Mesendoderm (in vitro differentiated cells): ENCODE data around the gene ITPR3.

Source experiments
- DNase-seq: peaks from one replicate; pipeline ENCODE4 v3.0.0; 2013
- H2AK5ac ChIP-seq: 2 replicates; pipeline ENCODE4 v1.6.1; 2013; ENCODE audit warnings: low read length, inconsistent platforms
- H2BK120ac ChIP-seq: 2 replicates; pipeline ENCODE4 v1.6.1; 2013; ENCODE audit warnings: low read depth, mild to moderate bottlenecking, low read length, moderate library complexity, mixed read lengths
- H2BK15ac ChIP-seq: replicated peaks from 2 replicates; pipeline ENCODE4 v1.6.1; 2013; ENCODE audit warnings: low read depth, mild to moderate bottlenecking, moderate library complexity
- H2BK5ac ChIP-seq: 2 replicates; pipeline ENCODE4 v1.6.1; 2013; ENCODE audit warnings: low read length, inconsistent platforms
- H3K18ac ChIP-seq: 2 replicates; pipeline ENCODE4 v1.6.1; 2013; ENCODE audit warnings: mild to moderate bottlenecking, low read length, mixed read lengths
- H3K23ac ChIP-seq: one replicate; pipeline ENCODE4 v1.6.1; 2013; ENCODE audit warnings: low read length
- H3K27ac ChIP-seq: 2 replicates; pipeline ENCODE4 v1.5.1; 2013; ENCODE audit warnings: low read depth, mild to moderate bottlenecking, inconsistent platforms, low read length, moderate library complexity
- H3K27me3 ChIP-seq: 2 replicates; pipeline ENCODE4 v1.6.1; 2013; ENCODE audit warnings: low read length, control low read depth, mild to moderate bottlenecking, inconsistent platforms; ENCODE audit not compliant: insufficient read depth, poor library complexity
- H3K36me3 ChIP-seq: 2 replicates; pipeline ENCODE4 v1.6.1; 2013; ENCODE audit warnings: low read length, inconsistent platforms; ENCODE audit not compliant: control insufficient read depth, insufficient read depth
- H3K4ac ChIP-seq: one replicate; pipeline ENCODE4 v1.6.1; 2013; ENCODE audit warnings: low read depth, mild to moderate bottlenecking, low read length, moderate library complexity
- H3K4me1 ChIP-seq: 2 replicates; pipeline ENCODE4 v1.6.1; 2013; ENCODE audit warnings: low read depth, low read length, inconsistent platforms; ENCODE audit not compliant: control insufficient read depth
- H3K4me2 ChIP-seq: 2 replicates; pipeline ENCODE4 v1.6.1; 2013; ENCODE audit warnings: low read length
- H3K4me3 ChIP-seq: 2 replicates; pipeline ENCODE4 v1.5.1; 2013; ENCODE audit warnings: mild to moderate bottlenecking, low read length
- H3K56ac ChIP-seq: one replicate; pipeline ENCODE4 v1.6.1; 2013; ENCODE audit warnings: low read length
- H3K79me1 ChIP-seq: 2 replicates; pipeline ENCODE4 v1.6.1; 2013; ENCODE audit warnings: low read length, inconsistent platforms
- H3K79me2 ChIP-seq: 2 replicates; pipeline ENCODE4 v1.6.1; 2013; ENCODE audit warnings: mild to moderate bottlenecking, low read length; ENCODE audit not compliant: control insufficient read depth, insufficient read depth
- H3K9ac ChIP-seq: 2 replicates; pipeline ENCODE4 v1.6.1; 2013; ENCODE audit warnings: low read length, inconsistent platforms
- H4K5ac ChIP-seq: one replicate; pipeline ENCODE4 v1.6.1; 2013; ENCODE audit warnings: low read length
- H4K8ac ChIP-seq: one replicate; pipeline ENCODE4 v1.6.1; 2013; ENCODE audit warnings: low read depth, mild to moderate bottlenecking, control low read depth, low read length, moderate library complexity
- WGBS: extraction: QIAGEN DNeasy Blood & Tissue Kit; methylation state at CpG from one replicate; pipeline ENCODE4 v1.1.7; 2013; ENCODE audit warnings: low lambda C conversion rate, missing lambda C conversion rate; ENCODE audit not compliant: insufficient coverage; ENCODE audit errors: extremely low coverage; 5-methylcytosine and 5-hydroxymethylcytosine counted together

The ITPR3 gene

GRCh38 chr6:33642897-33643296, 21.8 kb downstream of the ITPR3 start:
- no peak overlapping the region for H4K8ac ChIP-seq
- H3K9ac ChIP-seq: no peak overlapping the region
- no peak overlapping the region for H2BK120ac ChIP-seq
- no peak for DNase-seq
- no peak overlapping the region for H3K23ac ChIP-seq
- no peaks in the 10 kb centered on the region for H3K4me1 ChIP-seq
- H3K18ac ChIP-seq: no peak overlapping the region
- no peak overlapping the region for H2BK5ac ChIP-seq
- no peak overlapping the region for H3K4me2 ChIP-seq
- no CpG with 5 or more reads among the region's 4 CpGs for WGBS
- no peaks in the 10 kb centered on the region for H3K79me2 ChIP-seq
- H3K27me3 ChIP-seq: no peaks in the 10 kb centered on the region
- H3K56ac ChIP-seq: no peak overlapping the region
- H3K79me1 ChIP-seq: no peaks in the 10 kb centered on the region
- no peak overlapping the region for H3K27ac ChIP-seq
- H3K36me3 ChIP-seq: no peaks in the 10 kb centered on the region
- no peak overlapping the region for H2AK5ac ChIP-seq
- H3K4ac ChIP-seq: no peak overlapping the region
- H2BK15ac ChIP-seq: no peak overlapping the region
- H4K5ac ChIP-seq: no peak overlapping the region
- H3K4me3 ChIP-seq: no peak overlapping the region

GRCh38 chr6:33651403-33651802, 30.3 kb downstream of the ITPR3 start:
- Histone ChIP-seq H3K27me3 (no peaks in the 10 kb centered on the region), H3K36me3 (no peaks in the 10 kb centered on the region), H2BK5ac (no peak overlapping the region), H2BK120ac (no peak overlapping the region), H3K79me2 (no peaks in the 10 kb centered on the region), H3K23ac (no peak overlapping the region), H2BK15ac (no peak overlapping the region), H3K56ac (no peak overlapping the region), H3K4me1 (no peaks in the 10 kb centered on the region), H3K4me3 (no peak overlapping the region), H3K27ac (no peak overlapping the region), H4K5ac (no peak overlapping the region), H3K4ac (no peak overlapping the region), H3K18ac (no peak overlapping the region), H4K8ac (no peak overlapping the region), H3K79me1 (no peaks in the 10 kb centered on the region), H2AK5ac (no peak overlapping the region), H3K4me2 (no peak overlapping the region), H3K9ac (no peak overlapping the region)
- WGBS: no CpG with 5 or more reads among the region's 4 CpGs
- DNase-seq: no peak

- Histone ChIP-seq H3K4me3 (no peak overlapping the region), H4K8ac (no peak overlapping the region), H3K56ac (no peak overlapping the region), H4K5ac (no peak overlapping the region), H3K18ac (no peak overlapping the region), H3K27me3 (no peaks in the 10 kb centered on the region), H3K23ac (no peak overlapping the region), H3K79me2 (no peaks in the 10 kb centered on the region), H3K4me1 (no peaks in the 10 kb centered on the region), H2BK5ac (no peak overlapping the region), H3K27ac (no peak overlapping the region), H3K4me2 (no peak overlapping the region), H3K36me3 (no peaks in the 10 kb centered on the region), H3K4ac (no peak overlapping the region), H3K79me1 (no peaks in the 10 kb centered on the region), H3K9ac (no peak overlapping the region), H2BK120ac (no peak overlapping the region), H2BK15ac (no peak overlapping the region), H2AK5ac (no peak overlapping the region)
- DNase-seq: no peak
- WGBS: no CpG with 5 or more reads among the region's 5 CpGs
Measured at GRCh38 chr6:33652002-33652401, 30.9 kb downstream of the ITPR3 start.

- Histone ChIP-seq H3K27ac (no peak overlapping the region), H3K4ac (no peak overlapping the region), H3K36me3 (no peaks in the 10 kb centered on the region), H3K56ac (no peak overlapping the region), H3K18ac (no peak overlapping the region), H2BK5ac (no peak overlapping the region), H3K9ac (no peak overlapping the region), H3K23ac (no peak overlapping the region), H2AK5ac (no peak overlapping the region), H4K8ac (no peak overlapping the region), H4K5ac (no peak overlapping the region), H3K4me1 (no peaks in the 10 kb centered on the region), H3K4me2 (no peak overlapping the region), H3K27me3 (no peaks in the 10 kb centered on the region), H2BK15ac (no peak overlapping the region), H3K79me2 (no peaks in the 10 kb centered on the region), H2BK120ac (no peak overlapping the region), H3K4me3 (no peak overlapping the region), H3K79me1 (no peaks in the 10 kb centered on the region)
- DNase-seq: no peak
- WGBS: no CpG with 5 or more reads among the region's 5 CpGs
Measured at GRCh38 chr6:33654831-33655554, 33.9 kb downstream of the ITPR3 start.

- no peak overlapping the region for H3K4me3 ChIP-seq
- no peak for DNase-seq
Measured at GRCh38 chr6:33656844-33657243, 35.7 kb downstream of the ITPR3 start.

More at GRCh38 chr6:33656844-33657243, 35.7 kb downstream of the ITPR3 start:
- Histone ChIP-seq H3K27me3 (no peaks in the 10 kb centered on the region), H3K27ac (no peak overlapping the region), H4K5ac (no peak overlapping the region), H3K9ac (no peak overlapping the region), H3K4ac (no peak overlapping the region), H3K56ac (no peak overlapping the region), H3K18ac (no peak overlapping the region), H2AK5ac (no peak overlapping the region), H2BK15ac (no peak overlapping the region), H3K4me2 (no peak overlapping the region), H3K4me1 (no peaks in the 10 kb centered on the region), H3K36me3 (no peaks in the 10 kb centered on the region), H2BK5ac (no peak overlapping the region), H4K8ac (no peak overlapping the region), H3K79me1 (no peaks in the 10 kb centered on the region), H3K79me2 (no peaks in the 10 kb centered on the region), H2BK120ac (no peak overlapping the region), H3K23ac (no peak overlapping the region)
- WGBS: no CpG with 5 or more reads among the region's 5 CpGs
